ENCODE results near the gene NELL1. TPM values are rescaled to one million over a fixed set of nuclear protein-coding genes. Genes with fewer than 3 reads are reported as not detected.

Gene NELL1
- total and polyA plus RNA-seq, 2 donors (not counting 3 experiments of a cell fraction or from before 2014, with no cell fraction given) = not detected

- no peak overlapping the region for H2AFZ ChIP-seq (ENCODE audit: low read depth, low read length)
- H4K20me1 ChIP-seq (replicated peaks; ENCODE audit: control insufficient read depth, extremely low read depth, insufficient read depth, low read length) = no peaks in the 10 kb centered on the region
- no TSS peak for BruUV-seq (replicated peaks)
- TF ChIP-seq MYC (IDR thresholded peaks at IDR 0.05; ENCODE audit: low read depth, low read length) = no peak
- TF ChIP-seq POLR2AphosphoS5 (IDR thresholded peaks at IDR 0.05; ENCODE audit: insufficient read depth, low read depth, low read length) = no peak
- TF ChIP-seq GATA2 (IDR thresholded peaks at IDR 0.05; ENCODE audit: insufficient read depth, insufficient read length, low read depth, low read length) = no peak
- H3K27ac ChIP-seq (ENCODE audit: insufficient read depth, low read depth, low read length) = no peak overlapping the region
- intact Hi-C loops (cut with micrococcal nuclease) = no loop called here
- CTCF ChIA-PET = no interaction called here
- no peak overlapping the region for H3K4me2 ChIP-seq (ENCODE audit: insufficient read depth, low read length)
- no peaks in the 10 kb centered on the region for H3K4me1 ChIP-seq (ENCODE audit: control insufficient read depth, extremely low read depth, insufficient read depth, low read length)
- POLR2A ChIA-PET = no interaction called here
- no peak overlapping the region for H3K4me3 ChIP-seq (replicated peaks in 1 of 3; ENCODE audit: insufficient read depth in 1 of 3, low read depth in 1 of 3, low read length in 3 of 3)
- H3K9ac ChIP-seq (replicated peaks; ENCODE audit: extremely low read depth, insufficient read depth, low read length) = no peak overlapping the region
- dilution Hi-C loops (cut with MboI; ENCODE audit: extremely low pct_ligation_motif_present, low sequenced_read_pairs) = no loop called here
- H3K27me3 ChIP-seq (ENCODE audit: control insufficient read depth in 2 of 2, insufficient read depth in 2 of 2, low read length in 2 of 2) = no peaks in the 10 kb centered on the region
- H3K9me3 ChIP-seq (replicated peaks; ENCODE audit: control insufficient read depth, insufficient read depth, low read length) = no peaks in the 10 kb centered on the region
- no peaks in the 10 kb centered on the region for H3K79me2 ChIP-seq (ENCODE audit: control insufficient read depth, insufficient read depth, low read length)
- FAIRE-seq (no peak), DNase-seq (ENCODE audit: low read depth, low spot score) (no peak)
- H3K36me3 ChIP-seq (ENCODE audit: control insufficient read depth in 2 of 2, extremely low read depth in 1 of 2, insufficient read depth in 2 of 2, low read length in 2 of 2) = no peaks in the 10 kb centered on the region
- H3K9me1 ChIP-seq (replicated peaks; ENCODE audit: control insufficient read depth, extremely low read depth, insufficient read depth, low read length) = no peaks in the 10 kb centered on the region
Measured at GRCh38 chr11:21037850-21038249, 368.5 kb downstream of the NELL1 start.

- POLR2A ChIA-PET = no interaction called here
Measured at GRCh38 chr11:21038801-21039200, 369.4 kb downstream of the NELL1 start.

More at GRCh38 chr11:21038801-21039200, 369.4 kb downstream of the NELL1 start:
- H3K4me3 ChIP-seq (replicated peaks in 1 of 3; ENCODE audit: insufficient read depth in 1 of 3, low read depth in 1 of 3, low read length in 3 of 3) = no peak overlapping the region
- no peaks in the 10 kb centered on the region for H3K79me2 ChIP-seq (ENCODE audit: control insufficient read depth, insufficient read depth, low read length)
- DNase-seq (ENCODE audit: low read depth, low spot score) (no peak), FAIRE-seq (no peak)
- no TSS peak for BruUV-seq (replicated peaks)
- CTCF ChIA-PET = no interaction called here
- H2AFZ ChIP-seq (ENCODE audit: low read depth, low read length) = no peak overlapping the region
- H3K36me3 ChIP-seq (ENCODE audit: control insufficient read depth in 2 of 2, extremely low read depth in 1 of 2, insufficient read depth in 2 of 2, low read length in 2 of 2) = no peaks in the 10 kb centered on the region
- no peak overlapping the region for H3K27ac ChIP-seq (ENCODE audit: insufficient read depth, low read depth, low read length)
- no peaks in the 10 kb centered on the region for H3K4me1 ChIP-seq (ENCODE audit: control insufficient read depth, extremely low read depth, insufficient read depth, low read length)
- H3K9ac ChIP-seq (replicated peaks; ENCODE audit: extremely low read depth, insufficient read depth, low read length) = no peak overlapping the region
- intact Hi-C loops (cut with micrococcal nuclease) (no loop called here), dilution Hi-C loops (cut with MboI; ENCODE audit: extremely low pct_ligation_motif_present, low sequenced_read_pairs) (no loop called here)
- no peaks in the 10 kb centered on the region for H4K20me1 ChIP-seq (replicated peaks; ENCODE audit: control insufficient read depth, extremely low read depth, insufficient read depth, low read length)
- no peak overlapping the region for H3K4me2 ChIP-seq (ENCODE audit: insufficient read depth, low read length)
- TF ChIP-seq JUN (IDR thresholded peaks at IDR 0.05; ENCODE audit: borderline replicate concordance, insufficient read depth, insufficient read length, low read depth) (no peak), MAX (IDR thresholded peaks at IDR 0.05; ENCODE audit: insufficient read depth, insufficient read length) (no peak), FOS (IDR thresholded peaks at IDR 0.05; ENCODE audit: borderline replicate concordance, insufficient read depth, low read length) (no peak), GATA2 (IDR thresholded peaks at IDR 0.05; ENCODE audit: insufficient read depth, insufficient read length, low read depth, low read length) (no peak), POLR2A (IDR thresholded peaks at IDR 0.05; ENCODE audit: low read depth, low read length) (no peak), MYC (IDR thresholded peaks at IDR 0.05; ENCODE audit: low read depth, low read length) (no peak), POLR2AphosphoS5 (IDR thresholded peaks at IDR 0.05; ENCODE audit: insufficient read depth, low read depth, low read length) (no peak), EZH2 (IDR thresholded peaks at IDR 0.05; ENCODE audit: borderline replicate concordance, low read depth, low read length, severe bottlenecking) (no peak), CTCF (IDR thresholded peaks at IDR 0.05; ENCODE audit: extremely low read depth in 1 of 2, insufficient read depth in 1 of 2, low read depth in 1 of 2, low read length in 2 of 2) (no peak)
- H3K9me3 ChIP-seq (replicated peaks; ENCODE audit: control insufficient read depth, insufficient read depth, low read length) = no peaks in the 10 kb centered on the region
- H3K9me1 ChIP-seq (replicated peaks; ENCODE audit: control insufficient read depth, extremely low read depth, insufficient read depth, low read length) = no peaks in the 10 kb centered on the region
- no peaks in the 10 kb centered on the region for H3K27me3 ChIP-seq (ENCODE audit: control insufficient read depth in 2 of 2, insufficient read depth in 2 of 2, low read length in 2 of 2)

Data from endothelial cell of umbilical vein (primary cell).